NCI-H2196 treated with DMSO at 0.1 percent for 48 hours (cell line): ENCODE data around the gene ZNG1F.
"Not testable (repeated sequence)": the region's sequence is repeated elsewhere in the genome, so short reads cannot be mapped to it uniquely, and the experiment has no call there.

Source experiments
- DNase-seq: peaks from one replicate; lab custom pipeline; 2025; ENCODE audit not compliant: unreplicated experiment; lab: John Stamatoyannopoulos, UW

ZNG1F gene

DNA sequence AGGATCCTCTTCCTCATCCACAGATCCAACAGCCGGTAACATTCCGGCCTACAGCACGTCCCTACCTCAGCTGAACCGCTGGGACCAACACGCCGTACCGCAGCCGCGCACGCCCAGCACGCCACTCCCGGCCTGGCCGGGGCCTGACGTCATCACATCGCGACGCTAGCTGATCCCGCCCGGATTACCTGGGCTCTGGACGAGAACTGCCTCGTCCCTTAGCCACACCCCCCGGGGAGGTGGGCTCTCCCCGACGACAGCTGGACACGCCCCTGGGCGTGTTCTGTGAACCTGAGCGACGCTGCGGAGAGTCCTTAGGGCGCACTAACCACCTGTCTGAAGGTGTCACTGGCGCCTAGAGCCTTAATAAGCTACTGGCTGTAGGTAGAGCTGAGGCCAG is at the start of gene ZNG1F:
ZNG1F (minus strand) TSS at position 101 of the 400 bp plus-strand sequence; CDS start at position 42, 59 bp downstream.
- DNase-seq, result not testable (repeated sequence)

DNA sequence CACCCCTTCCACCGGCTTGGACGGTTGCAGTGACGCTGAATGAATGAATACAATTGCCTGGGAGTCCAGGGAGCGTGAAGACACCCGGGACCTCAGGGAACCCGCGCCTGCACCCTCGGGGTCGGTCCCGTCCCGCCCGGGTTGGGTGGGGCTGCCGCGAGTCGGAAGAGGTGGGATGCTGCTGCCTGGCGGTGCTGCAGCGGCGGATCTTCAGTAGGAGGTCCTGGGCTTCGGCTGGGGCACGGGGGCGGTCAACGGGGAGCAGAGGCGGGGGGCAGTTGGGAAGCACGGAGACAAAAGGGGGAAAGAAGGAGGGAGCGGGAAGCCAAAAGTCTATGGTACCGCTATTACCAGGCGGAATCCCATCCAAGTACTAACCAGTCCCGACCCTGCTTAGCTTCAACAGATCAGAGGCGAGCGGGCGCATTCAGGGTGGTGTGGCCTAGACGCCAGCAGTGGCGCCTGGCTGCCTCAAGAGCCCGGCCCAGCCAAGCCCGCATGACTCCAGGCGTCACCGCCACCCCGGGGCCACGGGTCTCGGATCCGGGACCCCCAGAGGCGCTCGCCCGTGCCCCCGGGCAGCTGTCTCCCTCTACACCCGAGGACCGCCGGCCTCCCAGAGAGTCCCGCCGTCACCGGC is 48.1 kb upstream of the ZNG1F start:
- DNase-seq, result not testable (repeated sequence)

DNA sequence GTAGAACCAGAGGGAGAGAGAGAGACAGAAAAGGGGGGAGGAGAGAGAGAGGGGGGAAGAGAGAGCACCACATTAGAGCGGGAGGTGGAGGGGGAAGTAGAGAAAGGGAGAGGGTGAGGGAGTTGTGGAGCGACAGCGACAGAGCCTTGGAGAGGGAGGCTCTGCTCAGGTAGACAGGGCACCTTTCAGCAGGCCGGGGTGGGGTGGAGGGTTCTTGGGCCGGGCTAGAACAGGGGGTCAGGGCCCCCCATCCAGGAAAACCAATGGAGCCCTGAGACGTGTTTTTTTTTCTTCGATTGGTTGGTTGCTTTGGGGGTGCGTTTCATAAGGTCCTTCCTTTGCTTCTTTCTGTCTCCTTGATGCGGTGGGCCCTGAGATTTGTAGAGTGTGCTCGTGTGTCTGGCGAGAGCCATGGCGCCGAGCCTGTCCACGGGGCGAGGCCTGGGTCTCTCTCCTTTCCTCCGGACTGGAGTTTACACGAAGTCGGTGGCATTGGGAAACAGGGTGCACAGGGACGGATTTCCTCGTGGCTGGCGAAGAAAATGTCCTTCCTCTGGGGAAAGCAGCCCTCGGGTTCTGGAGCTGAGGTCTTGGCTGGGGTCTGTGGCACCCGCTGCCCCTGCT is 47.5 kb upstream of the ZNG1F start:
- DNase-seq, result not testable (repeated sequence)

DNA sequence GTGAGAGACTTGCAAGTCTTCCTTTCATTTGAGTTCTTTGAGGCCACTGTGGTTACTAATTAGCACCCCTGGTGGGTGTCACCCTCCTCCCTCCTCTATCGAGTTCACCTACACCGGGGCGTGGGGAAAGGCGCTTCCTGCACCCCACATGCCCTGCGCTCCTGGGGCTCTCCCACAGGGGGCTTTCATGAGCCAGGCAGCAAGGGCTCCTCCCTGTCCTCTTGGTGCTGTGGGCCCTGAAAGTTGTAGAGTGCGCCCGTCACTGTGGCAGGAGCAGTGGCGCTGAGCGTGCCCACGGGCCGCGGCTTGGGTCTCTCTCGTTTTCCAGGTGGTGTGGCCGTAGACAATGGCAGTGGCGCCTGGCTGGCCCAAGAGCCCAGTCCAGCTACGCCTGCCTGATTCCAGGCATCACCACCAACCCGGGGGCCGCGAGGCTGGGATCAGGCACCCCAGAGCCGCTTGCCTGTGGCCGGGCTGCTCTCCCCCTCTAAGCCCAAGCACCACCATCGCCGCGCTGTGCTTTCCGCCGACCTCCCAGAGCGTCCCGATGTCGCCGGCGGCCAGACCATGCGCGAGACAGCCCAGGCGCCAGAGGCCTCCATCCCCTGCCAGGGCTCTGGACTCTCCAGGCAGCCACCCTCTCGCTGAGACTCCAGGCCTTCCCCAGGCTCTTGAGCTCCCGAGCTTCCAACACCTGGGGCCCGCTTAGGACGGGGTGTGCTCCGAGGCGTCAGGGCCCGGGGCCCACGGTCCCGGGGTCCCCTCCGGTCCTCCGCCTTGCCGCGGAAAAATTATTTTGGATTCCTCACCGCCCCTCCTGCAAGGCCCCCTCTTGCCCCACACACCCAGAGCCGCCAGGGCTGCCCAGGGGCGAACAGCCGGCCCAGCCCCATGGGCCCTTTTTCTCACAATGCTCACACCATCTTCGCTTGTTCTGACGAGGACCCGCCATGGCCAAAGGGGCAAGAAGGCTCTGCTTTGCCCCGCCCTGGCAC is 46.0 kb upstream of the ZNG1F start:
- DNase-seq, result not testable (repeated sequence)

DNA sequence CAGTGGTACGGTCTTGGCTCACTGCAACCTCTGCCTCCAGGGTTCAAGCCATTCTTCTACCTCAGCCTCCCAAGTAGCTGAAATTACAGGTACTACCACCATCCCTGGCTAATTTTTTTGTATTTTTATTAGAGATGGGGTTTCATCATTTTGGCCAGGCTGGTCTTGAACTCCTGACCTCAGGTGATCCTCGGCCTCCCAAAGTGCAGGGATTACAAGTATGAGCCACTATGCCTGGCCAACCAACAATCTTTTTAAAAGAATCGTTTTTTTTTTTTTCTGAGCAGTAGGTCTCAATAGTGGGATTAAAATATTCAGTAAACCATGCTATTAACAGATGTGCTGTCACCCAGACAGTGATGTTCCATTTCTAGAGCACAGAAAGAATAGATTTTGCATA is 45.1 kb upstream of the ZNG1F start:
- not testable (repeated sequence) for DNase-seq

DNA sequence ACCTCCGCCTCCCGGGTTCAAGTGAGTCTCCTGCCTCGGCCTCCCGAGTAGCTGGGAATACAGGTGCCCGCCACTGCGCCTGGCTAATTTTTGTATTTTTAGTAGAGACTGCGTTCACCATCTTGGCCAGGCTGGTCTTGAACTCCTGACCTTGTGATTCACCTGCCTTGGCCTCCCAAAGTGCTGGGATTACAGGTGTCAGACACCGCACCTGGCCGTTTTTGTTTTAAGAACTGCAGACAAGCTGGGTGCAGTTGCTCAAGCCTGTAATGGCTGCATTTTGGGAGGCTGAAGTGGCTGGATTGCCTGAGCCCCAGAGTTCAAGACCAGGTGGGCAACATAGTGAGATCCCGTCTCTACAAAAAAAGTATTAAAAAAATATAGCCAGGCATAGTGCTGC is 43.2 kb upstream of the ZNG1F start:
- DNase-seq, result not testable (repeated sequence)

DNA sequence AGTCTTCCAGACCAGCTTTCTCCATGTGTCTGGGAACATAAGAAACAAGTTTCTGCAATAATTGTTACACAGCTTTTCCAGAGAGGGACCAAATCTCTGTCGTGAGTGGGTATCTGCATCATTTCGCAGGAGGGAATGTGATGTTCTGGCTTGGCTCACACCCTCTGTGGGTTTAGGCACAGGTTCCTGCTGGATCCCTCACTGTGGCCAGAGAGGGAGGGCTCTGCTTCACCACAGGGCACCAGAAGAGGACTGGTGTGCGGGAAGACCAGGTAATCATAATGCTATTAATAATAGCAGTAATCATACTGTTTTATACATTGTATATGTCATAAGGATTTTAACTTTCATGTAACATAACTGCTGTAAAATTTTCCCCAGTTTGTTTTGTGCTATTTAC is 41.3 kb upstream of the ZNG1F start:
- not testable (repeated sequence) for DNase-seq

DNA sequence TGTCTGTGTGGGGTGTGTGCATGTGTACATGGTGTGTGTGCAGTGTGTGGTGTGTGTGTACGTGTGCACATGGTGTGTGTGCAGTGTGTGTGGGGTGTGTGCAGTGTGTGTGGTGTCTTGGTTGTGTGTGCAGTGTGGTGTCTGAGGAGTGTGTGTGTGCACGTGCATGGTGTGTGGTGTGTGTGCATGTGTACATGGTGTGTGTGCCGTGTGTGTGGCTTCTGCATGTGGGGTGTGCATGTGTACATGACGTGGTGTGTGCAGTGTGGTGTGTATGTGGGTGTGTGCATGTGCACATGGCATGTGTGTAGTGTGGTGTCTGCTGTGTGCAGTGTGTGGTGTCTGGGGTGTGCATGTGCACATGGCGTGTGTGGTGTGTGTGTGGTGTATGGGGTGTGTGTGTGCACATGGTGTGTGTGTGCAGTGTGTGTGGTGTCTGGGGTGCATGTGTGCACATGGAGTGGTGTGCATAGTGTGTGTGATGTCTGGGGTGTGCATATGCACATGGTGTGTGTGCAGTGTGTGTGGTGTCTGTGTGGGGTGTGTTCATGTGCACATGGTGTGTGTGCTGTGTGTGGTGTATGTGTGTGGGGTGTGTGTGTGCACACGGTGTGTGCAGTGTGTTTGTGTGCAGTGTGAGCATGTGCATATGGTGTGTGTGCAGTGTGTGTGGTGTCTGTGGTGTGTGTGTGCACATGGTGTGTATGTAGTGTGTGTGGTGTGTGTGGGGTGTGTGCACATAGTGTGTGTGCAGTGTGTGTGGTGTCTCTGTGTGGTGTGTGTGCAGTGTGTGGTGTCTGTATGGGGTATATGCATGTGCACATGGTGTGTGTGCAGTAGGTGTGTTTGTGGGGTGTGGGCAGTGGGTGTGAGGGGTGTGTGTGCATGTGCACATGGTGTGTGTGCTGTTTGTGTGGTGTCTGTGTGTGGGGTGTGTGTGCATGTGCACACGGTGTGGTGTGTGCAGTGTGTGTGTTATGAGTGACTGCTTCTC is 40.6 kb upstream of the ZNG1F start:
- DNase-seq, result no peak

DNA sequence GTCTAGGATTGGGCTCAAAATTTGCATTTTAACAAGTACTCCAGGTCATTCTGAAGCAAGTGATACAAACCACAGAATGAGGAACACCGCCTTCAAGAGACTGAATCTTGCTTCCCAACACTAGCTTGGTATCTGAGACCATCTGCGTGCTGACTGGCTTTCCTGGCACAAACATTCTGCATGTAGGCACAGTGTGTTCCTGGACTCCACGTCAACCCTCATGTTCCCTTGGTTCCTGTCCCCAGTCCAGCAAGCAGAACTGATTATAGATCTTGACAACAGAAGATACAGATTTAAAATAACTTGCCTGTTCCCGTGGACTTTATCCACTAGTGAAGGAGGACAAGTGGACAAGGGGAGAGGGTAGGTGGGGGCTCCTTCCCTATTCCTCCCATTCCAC is 30.7 kb upstream of the ZNG1F start:
- not testable (repeated sequence) for DNase-seq

DNA sequence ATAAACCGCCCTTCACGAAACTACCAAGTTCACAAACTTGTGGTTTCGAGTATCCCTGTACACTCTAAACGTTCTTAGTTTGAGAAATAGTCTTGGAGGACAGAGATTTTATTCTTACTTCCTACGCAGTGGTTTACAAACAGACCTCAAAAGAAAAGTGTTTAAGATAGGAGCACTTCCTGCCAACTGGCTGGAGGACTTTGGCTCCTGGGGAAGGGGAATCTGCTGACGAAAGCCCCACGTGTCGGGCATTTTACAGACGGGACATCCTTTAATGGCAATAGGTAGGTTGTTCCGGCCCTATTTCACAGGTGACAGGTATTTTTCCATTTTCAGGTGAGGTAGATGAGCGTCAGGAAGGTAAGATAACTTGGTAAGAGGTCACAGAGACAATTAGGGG is 678 bp downstream of the ZNG1F start:
- DNase-seq, result not testable (repeated sequence)

DNA sequence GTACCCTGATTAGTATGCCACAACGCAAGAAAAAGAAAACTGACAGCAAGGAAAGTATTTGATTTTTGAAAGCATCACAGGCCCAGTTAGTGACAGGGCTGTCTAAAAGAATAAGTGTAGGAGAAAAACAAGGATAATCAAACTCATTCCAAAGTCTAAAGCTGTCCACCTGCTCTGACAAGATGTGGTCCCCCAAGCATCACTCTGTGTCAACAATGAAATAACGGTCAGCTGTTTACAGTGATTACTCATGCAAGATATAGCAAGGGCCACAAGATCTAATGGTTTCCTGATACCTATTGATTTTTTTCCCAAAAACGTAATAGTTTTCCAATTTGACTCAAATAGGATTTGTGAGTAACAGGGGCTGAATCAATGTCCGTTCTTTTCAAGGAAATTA is 14.1 kb downstream of the ZNG1F start:
- not testable (repeated sequence) for DNase-seq

DNA sequence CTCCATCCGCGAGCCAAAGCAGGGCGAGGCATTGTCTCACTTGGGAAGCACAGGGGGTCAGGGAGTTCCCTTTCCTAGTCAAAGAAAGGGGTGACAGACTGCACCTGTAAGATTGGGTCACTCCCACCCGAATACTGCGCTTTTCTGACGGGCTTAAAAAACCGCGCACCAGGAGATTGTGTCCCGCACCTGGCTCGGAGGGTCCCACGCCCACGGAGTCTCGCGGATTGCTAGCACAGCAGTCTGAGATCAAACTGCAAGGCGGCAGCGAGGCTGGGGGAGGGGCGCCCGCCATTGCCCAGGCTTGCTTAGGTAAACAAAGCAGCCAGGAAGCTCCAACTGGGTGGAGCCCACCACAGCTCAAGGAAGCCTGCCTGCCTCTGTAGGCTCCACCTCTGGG is 39.0 kb downstream of the ZNG1F start:
- DNase-seq, result not testable (repeated sequence)

DNA sequence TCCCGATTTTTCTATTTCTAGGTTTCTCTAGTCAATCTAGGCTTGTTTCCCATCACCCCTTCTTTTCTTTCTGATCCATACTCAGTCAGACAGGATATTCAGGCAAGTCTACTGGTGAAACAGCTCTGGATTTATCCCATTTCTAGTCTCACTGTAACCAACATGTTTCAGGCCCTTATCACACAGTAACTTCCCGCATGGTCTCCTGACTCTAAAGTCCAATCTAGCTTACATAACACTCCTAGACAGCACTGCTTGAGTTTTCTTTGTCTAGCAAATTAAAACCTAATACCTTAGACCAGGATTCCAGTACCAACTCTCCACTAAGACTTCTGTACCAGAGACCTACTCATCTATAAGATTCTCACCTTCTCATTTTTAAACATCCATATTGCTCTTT is 47.2 kb downstream of the ZNG1F start:
- DNase-seq, result not testable (repeated sequence)

DNA sequence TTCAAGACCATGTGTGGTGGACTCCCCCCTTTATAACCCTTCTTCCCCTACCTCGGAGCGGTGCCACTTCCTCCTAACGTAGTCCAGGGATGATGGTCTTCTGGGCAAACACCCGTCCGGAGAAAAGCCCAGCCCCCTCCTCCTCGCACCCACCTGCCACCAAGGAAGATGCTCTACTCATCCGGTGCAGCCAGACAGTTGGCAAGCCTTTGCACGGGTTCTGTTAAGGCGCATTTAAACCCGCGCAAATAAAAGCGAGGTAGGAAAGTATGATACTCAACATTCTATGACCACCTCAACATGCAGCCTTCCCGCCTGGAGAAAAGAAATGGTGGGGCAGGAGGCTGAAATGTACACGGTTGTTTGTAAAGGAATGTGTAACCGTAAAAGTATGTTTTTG is 60.5 kb downstream of the ZNG1F start, which contains the start of gene FOXD4L6:
FOXD4L6 (minus strand) TSS at position 101 of the 400 bp plus-strand sequence. CDS start 298 bp downstream, outside the sequence.
- not testable (repeated sequence) for DNase-seq

DNA sequence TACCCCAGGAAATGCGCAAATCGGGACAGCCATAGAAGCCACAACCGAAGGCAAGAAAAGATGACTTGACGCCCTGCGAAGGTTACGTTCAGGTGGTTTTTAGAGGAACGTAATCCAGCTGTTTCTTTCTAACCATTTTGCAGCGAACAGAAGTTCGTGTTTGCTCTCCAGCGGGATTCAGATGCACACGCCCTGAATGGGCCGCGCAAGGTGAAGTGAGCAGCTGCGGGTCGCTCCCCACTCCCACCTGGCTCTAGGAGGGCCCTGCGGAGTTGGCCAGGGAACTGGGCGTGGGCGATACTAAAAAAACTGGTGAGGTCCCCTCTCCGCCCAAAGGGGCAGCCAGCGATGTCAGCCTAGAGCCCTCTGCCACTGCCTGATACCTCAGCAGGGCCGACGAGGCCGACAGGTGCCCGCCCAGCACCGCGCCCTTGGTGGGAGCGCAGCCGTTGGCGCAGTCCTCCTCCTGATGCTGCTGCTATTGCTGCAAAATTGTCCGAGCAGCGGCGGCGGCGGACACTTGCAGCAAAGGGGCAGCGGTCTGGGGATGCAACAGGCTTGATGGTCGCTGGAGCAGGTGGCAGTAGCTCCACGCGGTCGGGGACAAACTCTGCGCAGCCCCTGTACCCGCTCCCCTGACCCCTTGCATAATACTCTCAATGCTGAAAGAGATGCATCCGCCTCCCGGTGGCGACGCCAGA is 62.2 kb downstream of the ZNG1F start:
- DNase-seq, result not testable (repeated sequence)

DNA sequence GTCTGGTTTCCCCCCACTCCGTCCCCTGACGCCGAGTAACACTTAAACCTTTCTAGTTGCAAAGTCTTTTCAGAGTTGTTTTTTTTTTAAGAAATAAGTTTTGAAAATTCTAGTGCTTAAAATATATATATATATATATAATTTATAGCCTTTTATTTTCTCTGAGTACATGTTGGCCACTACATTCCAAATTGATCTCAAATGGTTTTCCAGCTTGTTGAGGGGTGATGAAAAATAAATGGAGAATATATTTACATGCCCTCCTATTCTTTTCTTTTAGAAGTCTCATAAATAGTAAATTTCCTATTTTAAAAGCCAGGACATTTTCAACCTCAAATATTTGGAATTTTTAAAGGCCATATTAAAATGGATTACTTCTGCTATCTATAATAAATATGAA is 63.2 kb downstream of the ZNG1F start:
- DNase-seq, result not testable (repeated sequence)

DNA sequence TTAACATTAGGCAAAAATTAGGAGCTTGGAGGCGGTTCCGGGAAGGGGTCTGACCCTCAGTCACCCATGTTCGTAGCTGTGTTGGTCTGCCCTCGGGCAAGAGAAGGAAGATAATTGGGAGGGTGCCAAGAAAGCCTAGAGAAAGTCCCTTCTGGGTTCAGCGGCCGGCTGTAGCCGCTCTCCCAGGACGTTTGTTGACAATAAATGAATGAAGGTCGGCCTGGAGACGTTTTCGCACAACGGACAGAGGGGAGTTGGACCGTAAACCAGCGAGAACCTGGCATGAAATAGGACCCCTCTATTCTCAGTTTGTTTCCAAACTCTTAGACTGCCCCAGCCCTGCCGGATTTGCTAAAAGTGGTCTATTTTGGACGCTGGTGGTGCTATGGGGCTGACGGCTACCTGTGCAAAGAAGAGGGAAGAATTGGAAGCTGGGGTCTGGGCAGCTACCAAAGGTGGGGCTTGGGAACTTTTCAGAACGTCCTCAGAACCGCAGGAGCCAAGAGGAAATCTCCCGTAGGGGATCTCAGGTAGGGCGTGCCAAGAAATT is 63.9 kb downstream of the ZNG1F start:
- DNase-seq, result not testable (repeated sequence)

DNA sequence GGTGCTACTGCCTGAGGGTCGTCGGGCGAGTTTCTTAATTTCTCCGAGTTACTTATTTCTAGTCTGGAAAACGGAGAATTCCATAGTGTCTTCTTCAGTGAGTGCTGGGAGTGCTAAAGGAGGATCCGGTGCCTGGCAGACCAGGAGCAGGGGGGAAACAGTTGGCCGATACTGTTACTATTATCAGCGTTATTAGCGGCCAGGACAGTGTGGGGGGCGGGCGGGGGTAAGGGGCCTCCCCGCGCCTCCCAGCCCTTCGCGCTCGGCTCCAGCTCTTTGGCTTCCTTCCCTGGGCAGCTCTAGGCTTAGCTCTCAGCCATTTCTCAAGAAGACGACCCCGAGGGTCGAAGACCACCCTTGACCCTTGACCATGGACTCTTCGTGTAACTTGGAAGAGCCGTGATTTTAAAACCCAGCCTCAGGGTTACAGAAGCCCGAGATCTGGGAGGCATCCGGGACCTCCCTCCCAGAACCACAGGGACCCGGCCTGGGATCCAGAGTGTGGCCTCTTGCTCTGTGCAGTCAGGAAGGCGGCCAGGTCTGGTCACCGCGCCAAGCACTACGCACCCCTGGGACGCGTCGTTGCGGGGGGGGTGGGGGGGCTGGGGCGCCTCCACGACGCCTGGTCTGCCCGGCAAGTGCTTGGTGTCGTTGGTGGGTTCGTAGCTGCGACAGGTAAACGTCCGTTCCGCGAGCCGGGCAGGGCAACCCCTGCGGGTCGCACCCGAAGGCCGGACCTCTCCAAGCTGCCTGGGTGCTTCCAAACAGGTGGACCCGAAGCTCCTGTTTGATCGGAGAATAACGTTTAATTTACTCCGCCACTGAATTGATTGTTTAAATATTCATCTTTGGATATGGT is 64.6 kb downstream of the ZNG1F start:
- DNase-seq, result not testable (repeated sequence)
